Activated T-helper 2 cell treated with anti-CD3 and anti-CD28 coated beads, Interferon-gamma antibody, Interleukin-2, Interleukin-4, amounts not matched to agents 10 μg/mL and 5 μg/mL and 100 μg/mL, durations not matched to agents 14 hours and 24 hours and 36 hours (primary cell): Measurements from ENCODE around the gene EMID1. TPM values are rescaled to one million over a fixed set of nuclear protein-coding genes. Genes with fewer than 3 reads are reported as not detected.

Source experiments
- DNase-seq: peaks from one replicate; pipeline ENCODE4 v3.0.0; 2021; ENCODE audit warnings: low spot score
- H3K27ac Mint-ChIP-seq: one replicate; pipeline ENCODE4 v1.8.0; 2021; ENCODE audit warnings: mixed read lengths
- H3K27me3 Mint-ChIP-seq: one replicate; pipeline ENCODE4 v1.8.0; 2021; ENCODE audit warnings: low read depth, mixed read lengths
- H3K36me3 Mint-ChIP-seq: one replicate; pipeline ENCODE4 v1.8.0; 2021; ENCODE audit warnings: low read depth, mixed read lengths
- H3K4me1 Mint-ChIP-seq: one replicate; pipeline ENCODE4 v1.8.0; 2021; ENCODE audit warnings: low read depth, mixed read lengths
- H3K4me3 Mint-ChIP-seq: one replicate; pipeline ENCODE4 v1.8.0; 2021; ENCODE audit warnings: low read depth, mild to moderate bottlenecking, moderate library complexity, mixed read lengths
- H3K9me3 Mint-ChIP-seq: one replicate; pipeline ENCODE4 v1.8.0; 2021; ENCODE audit warnings: mixed read lengths
- intact Hi-C: fragments of 100-400 bp; cut with micrococcal nuclease; formaldehyde crosslinking; loops from one replicate; pipeline ENCODE4 v1.15.1; 2023
- total RNA-seq: library from RNA; stranded (reverse); gene quantifications from 2 replicates; pipeline ENCODE4 v1.2.3, GENCODE V29; 2022

EMID1 gene
- total RNA-seq, 1 donor from 2014 or later = 0.23 TPM

- H3K9me3 Mint-ChIP-seq = peaks cover 21% of the 10 kb centered on the region
- no peak for DNase-seq
- intact Hi-C loops = no loop called here
- no peak overlapping the region for H3K27ac Mint-ChIP-seq
- peaks cover 3% of the 10 kb centered on the region for H3K36me3 Mint-ChIP-seq
- no peak overlapping the region for H3K4me3 Mint-ChIP-seq
- peaks cover 31% of the 10 kb centered on the region for H3K27me3 Mint-ChIP-seq
- no peaks in the 10 kb centered on the region for H3K4me1 Mint-ChIP-seq
These were observed 30.3 kb upstream of the EMID1 start for GRCh38 chr22:29175312-29175835.

- Mint-ChIP-seq H3K36me3 (no peaks in the 10 kb centered on the region), H3K27ac (no peak overlapping the region), H3K4me3 (no peak overlapping the region), H3K4me1 (no peaks in the 10 kb centered on the region), H3K9me3 (no peaks in the 10 kb centered on the region), H3K27me3 (peaks cover 13% of the 10 kb centered on the region)
- no peak for DNase-seq
- intact Hi-C loops = no loop called here
These were observed 21.5 kb upstream of the EMID1 start for GRCh38 chr22:29183971-29184848.

- no peak overlapping the region for H3K27ac Mint-ChIP-seq
- H3K4me1 Mint-ChIP-seq = no peaks in the 10 kb centered on the region
- no peak overlapping the region for H3K4me3 Mint-ChIP-seq
- DNase-seq = no peak
- no peaks in the 10 kb centered on the region for H3K36me3 Mint-ChIP-seq
- intact Hi-C loops = no loop called here
- peaks cover 11% of the 10 kb centered on the region for H3K27me3 Mint-ChIP-seq
- H3K9me3 Mint-ChIP-seq = no peaks in the 10 kb centered on the region
These were observed 20.7 kb upstream of the EMID1 start for GRCh38 chr22:29184849-29185490.

GRCh38 chr22:29186302-29186701, 19.4 kb upstream of the EMID1 start:
- intact Hi-C loops = no loop called here
- H3K4me1 Mint-ChIP-seq = no peaks in the 10 kb centered on the region
- H3K4me3 Mint-ChIP-seq = no peak overlapping the region
- no peaks in the 10 kb centered on the region for H3K9me3 Mint-ChIP-seq
- no peak for DNase-seq
- no peaks in the 10 kb centered on the region for H3K36me3 Mint-ChIP-seq
- peaks cover 6% of the 10 kb centered on the region for H3K27me3 Mint-ChIP-seq
- no peak overlapping the region for H3K27ac Mint-ChIP-seq

- Mint-ChIP-seq H3K4me1 (no peaks in the 10 kb centered on the region), H3K27ac (no peak overlapping the region), H3K9me3 (no peaks in the 10 kb centered on the region), H3K36me3 (no peaks in the 10 kb centered on the region), H3K27me3 (peaks cover 9% of the 10 kb centered on the region), H3K4me3 (no peak overlapping the region)
- no peak for DNase-seq
- intact Hi-C loops = no loop called here
These were observed 17.9 kb upstream of the EMID1 start for GRCh38 chr22:29187831-29188230.

GRCh38 chr22:29190051-29190450, 15.6 kb upstream of the EMID1 start:
- Mint-ChIP-seq H3K27me3 (peaks cover 11% of the 10 kb centered on the region), H3K9me3 (peaks cover 3% of the 10 kb centered on the region), H3K4me3 (no peak overlapping the region), H3K36me3 (no peaks in the 10 kb centered on the region), H3K4me1 (no peaks in the 10 kb centered on the region), H3K27ac (no peak overlapping the region)
- intact Hi-C loops = no loop called here
- no peak for DNase-seq

DNA sequence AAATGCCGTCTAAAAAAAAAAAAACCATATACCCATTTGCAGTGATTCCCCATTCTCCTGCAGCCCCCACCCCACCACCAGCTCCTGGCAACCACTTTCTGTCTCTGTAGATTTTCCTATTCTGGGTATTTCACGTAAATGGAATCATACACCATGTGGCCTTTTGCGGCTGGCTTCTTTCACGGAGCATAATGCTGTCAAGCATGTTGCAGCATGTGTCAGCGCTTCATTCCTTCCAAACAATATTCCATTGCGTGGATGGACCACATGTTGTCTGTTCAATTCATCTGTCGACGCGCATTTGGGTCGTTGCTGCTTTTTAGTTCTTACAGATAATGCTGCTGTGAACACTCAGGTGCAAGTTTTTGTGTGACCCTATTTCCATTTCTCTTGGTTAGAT, 14.8 kb upstream of the EMID1 start:
- Mint-ChIP-seq H3K36me3 (no peaks in the 10 kb centered on the region), H3K4me3 (no peak overlapping the region)

DNA sequence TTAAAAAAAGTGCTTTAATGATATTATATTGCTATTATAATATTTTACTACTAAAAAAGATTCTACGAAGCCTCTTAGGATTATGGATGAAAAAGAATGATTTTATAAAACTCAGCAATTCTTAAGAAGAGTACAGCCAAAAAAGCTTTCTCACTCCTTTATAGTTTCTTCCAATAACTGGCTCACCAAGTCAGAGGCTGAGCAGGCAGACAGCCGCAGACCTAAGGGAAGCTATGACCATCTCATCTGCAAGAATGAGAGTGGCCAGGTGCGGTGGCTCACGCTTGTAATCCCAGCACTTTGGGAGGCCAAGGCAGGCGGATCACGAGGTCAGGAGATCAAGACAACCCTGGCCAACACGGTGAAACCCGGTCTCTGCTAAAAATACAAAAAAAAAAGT, 12.7 kb upstream of the EMID1 start:
- H3K36me3 Mint-ChIP-seq = no peaks in the 10 kb centered on the region
- peaks cover 18% of the 10 kb centered on the region for H3K27me3 Mint-ChIP-seq
- DNase-seq = no peak
- peaks cover 4% of the 10 kb centered on the region for H3K9me3 Mint-ChIP-seq
- no peak overlapping the region for H3K4me3 Mint-ChIP-seq
- no peaks in the 10 kb centered on the region for H3K4me1 Mint-ChIP-seq
- intact Hi-C loops = no loop called here
- H3K27ac Mint-ChIP-seq = no peak overlapping the region

More for the DNA sequence above, 14.8 kb upstream of the EMID1 start:
- Mint-ChIP-seq H3K27ac (no peak overlapping the region), H3K9me3 (peaks cover 4% of the 10 kb centered on the region), H3K27me3 (peaks cover 11% of the 10 kb centered on the region), H3K4me1 (no peaks in the 10 kb centered on the region)
- intact Hi-C loops = no loop called here
- DNase-seq = no peak

DNA sequence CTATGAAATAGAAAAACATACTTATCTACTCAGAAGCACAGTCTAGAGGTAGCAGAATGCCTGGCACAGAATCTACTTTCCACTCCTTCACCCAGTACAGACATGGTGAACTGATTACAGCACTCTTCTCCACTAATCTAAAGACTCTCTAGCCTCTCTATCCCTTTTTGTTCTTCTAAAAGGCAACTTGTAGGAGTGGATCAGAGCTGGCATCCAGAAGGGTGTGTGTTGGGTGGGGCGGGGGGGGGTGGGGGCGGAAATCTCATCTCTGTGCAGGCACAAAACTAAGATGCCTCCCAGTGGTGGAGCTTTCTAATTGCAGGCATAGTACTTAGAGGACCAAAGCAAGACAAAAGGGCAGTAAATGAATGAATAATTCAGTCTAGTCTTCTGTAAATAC, 11.5 kb upstream of the EMID1 start:
- H3K36me3 Mint-ChIP-seq = no peaks in the 10 kb centered on the region

GRCh38 chr22:29195118-29195963, 10.4 kb upstream of the EMID1 start:
- no peak overlapping the region for H3K27ac Mint-ChIP-seq
- intact Hi-C loops = no loop called here
- H3K27me3 Mint-ChIP-seq = peaks cover 22% of the 10 kb centered on the region
- peaks cover 4% of the 10 kb centered on the region for H3K9me3 Mint-ChIP-seq
- no peak overlapping the region for H3K4me3 Mint-ChIP-seq
- no peaks in the 10 kb centered on the region for H3K4me1 Mint-ChIP-seq
- no peaks in the 10 kb centered on the region for H3K36me3 Mint-ChIP-seq
- DNase-seq = no peak

More for the DNA sequence above, 11.5 kb upstream of the EMID1 start:
- DNase-seq = no peak
- peaks cover 20% of the 10 kb centered on the region for H3K27me3 Mint-ChIP-seq
- peaks cover 4% of the 10 kb centered on the region for H3K9me3 Mint-ChIP-seq
- H3K4me1 Mint-ChIP-seq = no peaks in the 10 kb centered on the region
- intact Hi-C loops = no loop called here
- no peak overlapping the region for H3K27ac Mint-ChIP-seq
- no peak overlapping the region for H3K4me3 Mint-ChIP-seq

GRCh38 chr22:29195964-29196666, 9.6 kb upstream of the EMID1 start:
- Mint-ChIP-seq H3K9me3 (peaks cover 4% of the 10 kb centered on the region), H3K4me3 (no peak overlapping the region), H3K4me1 (no peaks in the 10 kb centered on the region), H3K27ac (no peak overlapping the region), H3K36me3 (no peaks in the 10 kb centered on the region), H3K27me3 (peaks cover 26% of the 10 kb centered on the region)
- intact Hi-C loops = no loop called here
- DNase-seq = no peak

DNA sequence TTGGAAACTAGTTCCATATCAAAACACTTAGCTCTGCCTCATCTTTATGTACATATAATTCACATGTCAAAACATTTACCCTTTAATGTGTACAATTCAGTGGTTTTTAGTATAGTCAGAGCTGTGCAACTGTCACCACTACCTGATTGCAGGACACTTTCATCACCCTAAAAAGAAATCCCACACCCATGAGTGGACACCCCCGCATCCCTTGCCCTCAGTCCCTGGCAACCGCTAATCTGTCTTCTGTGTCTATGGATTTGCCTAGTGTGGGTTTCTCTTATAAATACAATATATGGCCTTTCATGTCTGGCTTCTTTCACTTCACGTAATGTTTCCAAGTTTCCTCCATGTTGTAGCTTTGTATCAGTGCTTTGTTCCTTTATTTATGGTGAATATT, 8.6 kb upstream of the EMID1 start:
- H3K27me3 Mint-ChIP-seq = peaks cover 26% of the 10 kb centered on the region
- intact Hi-C loops = no loop called here
- no peak for DNase-seq

More for the DNA sequence above, 8.6 kb upstream of the EMID1 start:
- Mint-ChIP-seq H3K4me3 (no peak overlapping the region), H3K27ac (no peak overlapping the region), H3K36me3 (no peaks in the 10 kb centered on the region), H3K4me1 (peaks cover 5% of the 10 kb centered on the region), H3K9me3 (peaks cover 4% of the 10 kb centered on the region)
